ENCODE measurements around the gene MAN1C1.

DNA sequence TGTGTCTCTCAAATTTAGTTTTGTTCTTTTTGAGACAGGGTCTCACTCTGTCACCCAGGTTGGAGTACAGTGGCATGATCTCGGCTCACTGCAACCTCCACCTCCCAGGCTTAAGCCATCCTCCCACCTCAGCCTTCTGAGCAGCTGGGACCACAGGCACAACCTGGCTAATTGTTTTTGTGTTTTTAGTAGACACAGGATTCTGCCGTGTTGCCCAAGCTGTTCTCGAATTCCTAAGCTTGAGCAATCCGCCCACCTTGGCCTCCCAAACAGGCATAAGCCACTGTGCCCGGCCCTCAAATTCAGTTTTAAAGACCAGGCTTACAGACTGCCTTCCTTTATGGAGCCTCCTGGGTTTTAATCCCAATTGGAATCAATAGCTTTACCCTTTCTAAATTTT lies 99.7 kb downstream of the MAN1C1 start:
- TF ChIP-seq EGR1 (IDR thresholded peaks at IDR 0.05; ENCODE audit: low read depth), result no peak
- no peak for TF ChIP-seq CTCF (IDR thresholded peaks at IDR 0.05 in 2 of 3, conservative IDR thresholded peaks at IDR 0.05 in 1 of 3; ENCODE audit: borderline replicate concordance in 1 of 3, insufficient read depth in 1 of 3, low read depth in 2 of 3, low read length in 2 of 3)
- no peak for TF ChIP-seq JUND (IDR thresholded peaks at IDR 0.05)
- TF ChIP-seq REST (IDR thresholded peaks at IDR 0.05; ENCODE audit: low read depth), result no peak
- TF ChIP-seq EZH2 (IDR thresholded peaks at IDR 0.05), result no peak
- no peak for TF ChIP-seq POLR2AphosphoS5 (IDR thresholded peaks at IDR 0.05; ENCODE audit: low read depth, low read length)
- TF ChIP-seq POLR2A (IDR thresholded peaks at IDR 0.05; ENCODE audit: borderline replicate concordance, extremely low read depth, insufficient read depth, insufficient read length), result no peak
- TF ChIP-seq TCF7L2 (IDR thresholded peaks at IDR 0.05; ENCODE audit: borderline replicate concordance, extremely low read depth, insufficient read depth, insufficient read length), result no peak
- TF ChIP-seq SP1 (IDR thresholded peaks at IDR 0.05; ENCODE audit: low read depth), result no peak
- no peak for TF ChIP-seq EZH2phosphoT487 (IDR thresholded peaks at IDR 0.05; ENCODE audit: borderline replicate concordance)

All from HCT116 (cell line).